A549 treated with CpdA at 1 μM for 4 hours (cell line): ENCODE results near the gene GBP2. TPM values are rescaled to one million over a fixed set of nuclear protein-coding genes. Genes with fewer than 3 reads are reported as not detected.

ENCODE experiments used
- total RNA-seq: library from RNA; stranded (reverse); fragments of 200-300 nt; extraction: Qiagen RNA extraction; gene quantifications from 5 replicates; pipeline ENCODE4 v1.2.3, GENCODE V29; 2022; ENCODE audit warnings: low read depth

GBP2 gene
- total RNA-seq, result 0.74 to 1.3 TPM (median 0.91 TPM) in 5 replicates

GRCh38 chr1:89125913-89126580 lies at the start of gene GBP2:
Gene GBP2 (minus strand): TSS chr1:89126114. CDS start chr1:89121966, 4,148 bp downstream.

GRCh38 chr1:89065079-89065868 lies 60.6 kb downstream of the GBP2 start, which contains the start of gene GBP1:
Gene GBP1 (minus strand): TSS chr1:89065208. CDS start chr1:89063234, 1,974 bp downstream.

Other genes with a start within 250 kb of the GBP2 start
- 27.4 to 32.3 TPM (median 28.0 TPM) in 5 replicates for gene GTF2B, start 234.5 kb downstream of the GBP2 start, total RNA-seq
- 5.6 to 8.8 TPM (median 6.7 TPM) in 5 replicates for gene KYAT3, start 133.5 kb downstream of the GBP2 start, total RNA-seq
- 2.3 to 3.1 TPM (median 2.6 TPM) in 5 replicates for gene RBMXL1, start 133.5 kb downstream of the GBP2 start, total RNA-seq
- 1.1 to 1.3 TPM (median 1.3 TPM) in 5 replicates for gene GBP3, start 103.2 kb downstream of the GBP2 start, total RNA-seq
- gene GBP1, start 60.9 kb downstream of the GBP2 start, total RNA-seq, result 0.07 to 0.34 TPM (median 0.13 TPM) in 5 replicates
- gene GBP7, start 49.9 kb upstream of the GBP2 start, total RNA-seq, result not detected in 5 replicates
- gene GBP4, start 72.8 kb upstream of the GBP2 start, total RNA-seq, result 0.02 TPM in 1 of 5 replicates, not detected in the others
- gene GBP5, start 146.7 kb upstream of the GBP2 start, total RNA-seq, result 0.05 TPM in 2 of 5 replicates, not detected in the others
- not detected in 5 replicates for gene GBP6, start 237.9 kb upstream of the GBP2 start, total RNA-seq